ENCODE measurements around the gene ASZ1.

Gene ASZ1

DNA sequence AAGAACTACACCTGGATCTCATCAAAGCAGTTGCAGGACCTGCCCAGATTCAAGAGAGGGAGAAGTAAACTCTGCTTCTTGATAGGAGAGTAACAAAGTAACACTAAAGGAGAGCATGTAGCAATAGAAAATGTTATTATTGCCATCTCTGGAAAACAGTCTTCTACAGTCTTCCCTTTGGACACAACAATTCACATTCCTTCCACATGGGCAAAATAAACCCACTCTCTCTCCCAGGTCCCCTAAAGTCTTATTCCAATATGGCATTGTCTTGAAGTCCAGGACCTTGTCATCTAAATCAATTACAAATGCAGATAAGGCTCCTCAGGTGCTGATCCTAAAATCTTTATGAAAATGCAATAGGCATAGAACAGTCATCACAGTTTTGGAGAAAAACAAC is 94.1 kb downstream of the ASZ1 start:
- DNase-seq, result no peak

DNA sequence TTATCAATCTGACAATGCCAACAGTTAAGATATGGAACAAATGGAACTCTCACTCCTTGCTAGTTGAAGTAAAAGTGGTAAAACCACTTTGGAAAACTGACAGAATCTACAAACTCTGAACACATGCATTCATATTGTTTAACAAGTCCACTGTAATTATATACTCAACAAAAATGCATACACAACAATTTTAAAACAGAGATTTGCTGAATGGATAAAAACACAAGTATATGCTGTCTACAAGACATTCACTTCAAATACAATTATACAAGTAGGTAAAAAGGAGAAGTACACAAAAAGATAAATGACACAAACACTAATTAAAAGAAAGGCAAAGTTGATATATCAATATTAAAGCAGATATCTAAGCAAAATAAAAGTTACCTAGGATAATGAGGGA is 95.3 kb downstream of the ASZ1 start:
- DNase-seq, result no peak

DNA sequence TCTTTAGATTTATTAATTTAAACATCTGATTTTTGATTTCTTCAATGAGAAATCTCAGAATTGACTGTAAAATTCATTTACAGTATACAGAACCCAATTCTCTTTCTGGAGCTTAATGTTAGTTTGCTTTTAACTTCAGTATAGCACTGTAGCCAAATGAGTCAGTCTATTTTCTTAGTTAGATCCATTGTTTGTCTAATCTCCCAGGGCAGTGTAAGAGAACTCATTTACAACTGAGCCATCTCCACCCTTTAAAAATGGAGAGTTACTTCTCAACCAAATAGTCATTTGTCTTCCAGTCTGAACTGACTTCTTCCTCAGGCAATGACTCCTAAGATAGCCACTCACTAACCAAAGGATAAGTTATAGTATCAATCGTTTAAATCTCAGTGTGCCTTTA is 101.5 kb downstream of the ASZ1 start:
- DNase-seq, result no peak

DNA sequence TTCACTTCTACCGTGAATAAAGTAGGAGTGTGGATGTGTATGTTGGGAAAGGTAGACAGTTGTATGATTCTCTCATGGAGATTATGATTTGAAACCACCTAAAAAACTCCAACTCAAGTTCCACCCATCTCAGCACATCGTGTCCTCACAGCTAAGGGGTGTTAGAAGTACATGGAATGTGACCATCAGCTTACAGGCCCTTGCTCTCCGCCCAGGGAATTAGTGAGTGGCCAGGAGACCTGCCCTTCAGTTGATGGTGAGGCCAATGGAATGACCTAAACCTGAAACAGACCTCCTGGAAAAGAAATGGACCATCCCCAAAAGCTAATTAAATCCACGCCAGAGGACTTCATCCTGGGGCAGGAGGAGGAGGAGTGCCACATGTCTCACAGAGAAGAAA is 102.3 kb downstream of the ASZ1 start:
- DNase-seq, result no peak

DNA sequence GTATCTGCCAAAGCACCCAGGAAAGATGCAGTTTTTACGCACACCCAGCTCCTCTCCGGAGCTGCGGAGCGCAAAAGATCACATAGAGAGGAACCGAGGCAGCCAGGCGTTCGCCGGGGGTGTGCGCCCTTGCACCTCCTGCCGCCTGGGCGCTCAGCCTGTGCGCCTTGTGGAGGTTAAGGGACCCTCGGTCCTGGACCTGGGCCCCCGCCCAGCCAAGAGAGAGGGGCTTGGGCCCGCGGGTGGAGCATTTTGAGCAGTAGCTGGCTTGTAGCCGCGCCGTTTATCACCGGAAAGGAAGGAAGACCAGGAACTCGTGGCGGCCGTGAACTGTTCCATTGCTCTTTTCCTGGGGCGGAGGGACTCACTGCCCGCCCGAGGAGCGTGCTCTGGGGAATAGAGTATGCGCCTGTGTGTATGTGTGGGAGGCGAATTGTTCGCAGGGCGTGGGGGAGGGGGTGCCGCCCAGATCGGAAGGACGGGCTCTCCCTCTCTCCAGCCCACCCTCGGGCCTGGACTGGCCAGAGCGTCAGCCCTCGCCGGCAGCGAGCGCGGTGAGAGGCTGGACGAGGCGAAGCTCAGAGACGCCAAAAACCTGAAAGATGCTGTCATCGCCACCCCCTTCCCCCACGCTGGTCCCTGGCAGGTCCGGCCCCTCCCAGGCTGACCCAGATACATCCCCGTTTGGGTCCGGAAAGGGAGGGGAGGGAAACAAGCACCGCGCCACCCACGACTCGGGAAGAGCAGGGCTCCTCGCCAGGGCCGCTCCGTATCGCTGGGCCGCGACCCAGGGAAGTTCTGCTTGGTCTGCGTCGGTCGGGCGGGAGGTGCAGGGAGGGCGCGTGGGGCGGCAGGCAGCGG is 103.2 kb downstream of the ASZ1 start:
- DNase-seq, result peak; percentile 77

DNA sequence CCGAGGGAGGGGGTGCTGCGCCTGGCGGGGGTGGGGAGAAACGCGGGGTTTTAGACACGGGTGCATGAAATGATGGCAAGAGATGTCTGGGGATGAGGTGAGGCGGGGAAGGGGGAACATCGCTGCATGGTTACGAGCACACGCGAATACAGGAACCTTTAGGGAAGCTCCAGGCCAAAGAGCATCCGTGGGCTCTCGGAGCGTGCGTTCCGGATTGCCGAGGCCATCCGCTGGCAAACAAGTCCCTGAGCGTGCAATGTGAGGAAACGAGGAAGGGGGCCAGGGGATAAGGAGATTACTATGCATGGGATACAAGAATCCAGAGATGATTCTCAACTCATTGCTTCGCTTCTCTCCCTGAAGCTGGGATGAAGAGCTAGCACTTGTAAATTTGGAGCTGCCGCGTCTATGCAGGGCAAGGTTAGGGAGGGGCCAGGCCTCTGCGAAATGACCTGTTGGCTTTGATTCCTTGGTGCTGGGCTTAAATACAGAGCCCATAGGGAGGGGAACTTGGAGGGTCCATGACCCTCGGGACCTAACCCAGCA is 103.9 kb downstream of the ASZ1 start:
- DNase-seq, result peak; percentile 67

DNA sequence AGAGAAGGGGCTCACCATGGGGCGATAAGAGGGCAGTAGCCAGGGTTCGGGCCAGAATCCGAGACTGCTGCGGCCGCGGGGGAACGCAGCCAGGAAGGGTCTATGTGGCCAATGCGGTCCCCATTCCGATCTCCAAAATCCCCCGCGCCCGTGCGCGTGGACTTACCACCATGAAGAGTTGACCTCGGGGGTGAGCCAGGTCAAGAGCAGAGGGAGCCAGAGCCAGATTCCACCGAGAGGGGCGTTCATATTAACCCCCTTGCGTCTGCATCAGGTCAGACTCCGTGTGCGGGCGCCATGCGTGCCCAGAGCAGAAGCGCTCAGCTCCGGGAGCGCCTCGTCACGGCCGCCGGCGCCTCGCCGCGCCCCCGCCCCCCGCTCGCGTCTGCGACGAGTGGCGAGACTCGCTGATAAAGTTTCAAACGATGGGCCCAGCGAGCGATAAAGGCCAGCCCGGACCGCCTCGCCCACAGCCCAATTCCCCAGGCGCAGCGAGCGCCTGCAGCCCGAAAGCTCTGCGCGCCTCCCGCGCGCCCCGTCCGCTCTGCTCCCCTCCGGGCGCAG is 104.5 kb downstream of the ASZ1 start, which contains the start of gene WNT2:
WNT2 (minus strand) TSS at position 318 of the 564 bp plus-strand sequence; CDS start at position 249, 69 bp downstream.
- DNase-seq, result peak; percentile 60

DNA sequence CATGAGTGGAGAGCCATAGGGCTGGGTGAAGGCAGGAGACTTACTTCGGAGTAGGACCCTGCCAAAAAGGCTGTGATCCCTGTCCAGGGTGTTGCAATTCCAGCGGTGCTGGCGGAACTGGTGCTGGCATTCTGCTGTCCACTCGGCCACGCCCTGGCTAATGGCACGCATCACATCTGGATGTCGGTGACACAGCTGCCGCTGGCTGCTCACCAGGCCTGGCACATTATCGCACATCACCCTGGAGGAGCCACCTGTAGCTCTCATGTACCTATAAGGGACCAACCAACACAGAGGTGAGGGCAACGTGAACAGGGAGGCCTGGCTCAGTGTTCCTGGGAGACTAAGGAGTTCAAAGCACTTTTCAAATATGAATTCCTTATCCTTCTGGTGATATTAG is 106.8 kb downstream of the ASZ1 start:
- DNase-seq, result no peak

DNA sequence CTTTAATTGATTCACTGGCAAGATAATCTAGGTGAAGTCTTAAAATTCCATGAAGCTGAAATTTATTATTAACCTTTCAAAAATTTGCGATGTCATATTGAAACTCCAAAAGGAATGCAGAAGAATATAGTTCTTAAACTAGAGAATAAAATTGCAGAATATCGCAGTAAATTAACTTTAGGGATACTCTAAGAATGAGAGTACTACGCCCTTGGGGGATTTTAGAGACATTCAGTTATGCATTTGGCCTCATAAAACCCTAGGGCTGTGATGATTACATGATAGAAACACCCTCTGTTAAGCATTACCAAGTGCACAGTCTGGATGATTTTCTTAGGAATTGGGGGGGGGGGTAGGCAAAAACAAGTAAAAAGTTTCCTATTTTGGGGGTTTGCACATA is 108.1 kb downstream of the ASZ1 start:
- no peak for DNase-seq

DNA sequence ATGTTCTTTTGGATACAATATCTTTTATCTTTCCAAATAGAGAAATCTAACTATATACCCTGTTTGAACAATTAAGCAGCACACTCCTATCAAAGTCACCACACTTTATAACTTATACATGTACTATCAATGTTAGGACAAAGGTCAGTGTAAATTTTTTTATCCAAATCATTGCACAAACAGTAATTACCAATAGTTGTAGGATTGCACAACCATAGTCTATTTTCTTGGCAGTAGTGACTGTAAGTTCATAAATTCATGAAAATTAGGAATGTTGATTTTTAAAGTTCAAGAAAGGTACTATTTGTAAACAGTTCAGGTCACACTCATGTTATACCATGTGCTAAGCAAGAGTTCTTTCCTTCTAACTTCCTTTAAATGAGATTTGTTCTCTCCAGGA is 113.7 kb downstream of the ASZ1 start:
- no peak for DNase-seq
